K562 (cell line): ENCODE results near the gene MMP12. TPM values are rescaled to one million over a fixed set of nuclear protein-coding genes. Genes with fewer than 3 reads are reported as not detected.

ENCODE experiments used
- ATAC-seq: fragments of 200-7000 bp; cut with Tn5 transposase; 3 replicates; pipeline ENCODE4 v1.9.1; 2020; ENCODE audit warnings: moderate library complexity
- BruUV-seq: library from RNA; stranded (reverse); fragments of 400-500 nt; replicated peaks from 2 replicates; lab custom pipeline; 2021; lab: Mats Ljungman, UMichigan
- CTCF ChIA-PET: fragments of 300-600 bp; formaldehyde crosslinking; extraction: SDS; loops from one replicate; lab custom pipeline; 2021; ENCODE audit warnings: low intra/inter-chr PET ratio; lab: Yijun Ruan, JAX
- POLR2A ChIA-PET: fragments of 300-600, 350-650 bp; sonication (Branson Sonifier 250); formaldehyde crosslinking; extraction: SDS; loops from one replicate; lab custom pipeline; 2021; ENCODE audit warnings: antibody characterized with exemption, inconsistent platforms; lab: Yijun Ruan, JAX
- DNase-seq, 4 experiments: peaks; one replicate each; pipeline versions ENCODE4 v3.0.0 to v3.0.0-alpha.2; 2011 to 2018; ENCODE audit warnings: low spot score in 3 of 4, mixed read lengths in 3 of 4; ENCODE audit errors: extremely low read depth in 1 of 4
- FAIRE-seq: peaks from 2 replicates; lab custom pipeline; 2011; peaks lifted over from hg19 to GRCh38; lab: Jason Lieb, UNC
- H2AFZ ChIP-seq: 2 replicates; pipeline ENCODE4 v1.6.0; 2011; ENCODE audit warnings: low read depth, low read length, control low read depth, inconsistent platforms
- H3K27ac ChIP-seq: fragments of 200-600 bp; 3 replicates; pipeline ENCODE4 v1.8.0; 2011; ENCODE audit warnings: low read depth, mild to moderate bottlenecking, control low read depth, inconsistent platforms, low read length, moderate library complexity, mixed read lengths; ENCODE audit errors: extremely low read depth
- H3K27me3 ChIP-seq, 2 experiments: fragments of 300-600 bp in 1 of 2; 2 replicates in 1 of 2; 3 replicates in 1 of 2; pipeline versions ENCODE4 v1.6.0 to v1.8.0; 2011; ENCODE audit warnings: inconsistent platforms in 2 of 2, low read length in 2 of 2, mild to moderate bottlenecking in 1 of 2, mixed read lengths in 1 of 2, moderate library complexity in 1 of 2; ENCODE audit not compliant: control insufficient read depth in 2 of 2, insufficient read depth in 2 of 2
- H3K36me3 ChIP-seq: fragments of 300-600 bp; 3 replicates; pipeline ENCODE4 v1.8.0; 2011; ENCODE audit warnings: mild to moderate bottlenecking, low read length, inconsistent platforms; ENCODE audit not compliant: control insufficient read depth, insufficient read depth
- H3K4me1 ChIP-seq, 2 experiments: fragments of 200-600 bp in 1 of 2; replicated peaks in 1 of 2; 2 replicates in 1 of 2; 3 replicates in 1 of 2; pipeline versions ENCODE4 v1.5.1 to v1.8.0; 2011; ENCODE audit warnings: inconsistent platforms in 2 of 2, low read length in 2 of 2, mild to moderate bottlenecking in 1 of 2, mixed read lengths in 1 of 2, moderate library complexity in 1 of 2; ENCODE audit not compliant: control insufficient read depth in 2 of 2, insufficient read depth in 2 of 2
- H3K4me2 ChIP-seq: 2 replicates; pipeline ENCODE4 v1.6.1; 2011; ENCODE audit warnings: low read length, control low read depth, inconsistent platforms, mixed read lengths; ENCODE audit not compliant: insufficient read depth
- H3K4me3 ChIP-seq: fragments of 200-600 bp; sonication (generic), shearing (Covaris generic); 2 replicates; pipeline ENCODE4 v1.5.1; 2016; ENCODE audit warnings: control low read depth, inconsistent platforms
- H3K79me2 ChIP-seq: fragments of 200-600 bp; 3 replicates; pipeline ENCODE4 v1.8.0; 2011; ENCODE audit warnings: low read length, inconsistent platforms; ENCODE audit not compliant: control insufficient read depth, insufficient read depth
- H3K9ac ChIP-seq, 2 experiments: 2 replicates each; pipeline versions ENCODE4 v1.6.0 to v1.6.1; 2011; ENCODE audit warnings: low read depth in 2 of 2, low read length in 2 of 2, control low read depth in 1 of 2, inconsistent platforms in 1 of 2, mild to moderate bottlenecking in 1 of 2, mixed read lengths in 1 of 2; ENCODE audit not compliant: insufficient read depth in 1 of 2
- H3K9me1 ChIP-seq: one replicate; pipeline ENCODE4 v1.6.0; 2011; ENCODE audit warnings: inconsistent platforms, mild to moderate bottlenecking, low read length, moderate library complexity; ENCODE audit not compliant: control insufficient read depth, insufficient read depth
- H3K9me3 ChIP-seq: replicated peaks from 2 replicates; pipeline ENCODE4 v1.5.1; 2011; ENCODE audit warnings: low read depth, low read length, inconsistent platforms; ENCODE audit not compliant: control insufficient read depth, insufficient read depth
- H4K20me1 ChIP-seq: replicated peaks from 2 replicates; pipeline ENCODE4 v1.6.1; 2011; ENCODE audit warnings: low read length, inconsistent platforms, mixed read lengths; ENCODE audit not compliant: control insufficient read depth, insufficient read depth
- ADNP ChIP-seq: fragments of 200-800 bp; sonication (Bioruptor generic); IDR thresholded peaks from 2 replicates; pipeline ENCODE4 v1.6.1; 2016; ENCODE audit warnings: missing genetic modification characterization, missing compliant biosample characterization
- IFI16 ChIP-seq: fragments of 250-450 bp; sonication (Bioruptor Pico); IDR thresholded peaks from 2 replicates; pipeline ENCODE4 v2.1.2; 2022; ENCODE audit warnings: mild to moderate bottlenecking, inconsistent platforms
- MCM2 ChIP-seq: fragments of 450-650 bp; IDR thresholded peaks from 2 replicates; pipeline ENCODE4 v1.6.1; 2017; ENCODE audit warnings: low read depth, mild to moderate bottlenecking
- NELFE ChIP-seq: IDR thresholded peaks from 2 replicates; pipeline ENCODE4 v1.6.1; 2011; ENCODE audit warnings: mild to moderate bottlenecking; ENCODE audit not compliant: insufficient read depth, insufficient read length
- PTTG1 ChIP-seq: fragments of 450-650 bp; IDR thresholded peaks from 2 replicates; pipeline ENCODE4 v1.6.1; 2016; ENCODE audit warnings: low read depth, mild to moderate bottlenecking, missing genetic modification characterization, missing compliant biosample characterization
- SP2 ChIP-seq: IDR thresholded peaks from 2 replicates; pipeline ENCODE4 v1.6.1; 2011; ENCODE audit warnings: mild to moderate bottlenecking, low read depth, low read length, moderate library complexity; ENCODE audit not compliant: poor library complexity, severe bottlenecking; ENCODE audit errors: extremely low read depth
- ZNF263 ChIP-seq: sonication (generic); formaldehyde crosslinking; IDR thresholded peaks from 2 replicates; pipeline ENCODE4 v1.8.0; 2022; ENCODE audit warnings: mild to moderate bottlenecking, missing genetic modification reagents, borderline replicate concordance
- ZNF445 ChIP-seq: fragments of 250-450 bp; sonication (Bioruptor Pico); IDR thresholded peaks from 2 replicates; pipeline ENCODE4 v1.4.0; 2020; ENCODE audit warnings: low read depth, mild to moderate bottlenecking, moderate library complexity
- WGBS: fragments of 100-300 bp; shearing (Covaris generic); methylation state at CpG from one replicate; pipeline ENCODE4 v1.1.6; 2016; ENCODE audit warnings: low coverage, mixed read lengths; ENCODE audit not compliant: insufficient coverage; ENCODE audit errors: missing lambda C conversion rate; 5-methylcytosine and 5-hydroxymethylcytosine counted together
- in situ Hi-C: fragments of 300-500 bp; cut with MboI; formaldehyde crosslinking; loops from 4 replicates; pipeline ENCODE4 v1.15.0; 2018; ENCODE audit warnings: inconsistent platforms, mixed read lengths
- intact Hi-C: fragments of 100-400 bp; cut with micrococcal nuclease; formaldehyde crosslinking; loops from 2 replicates; pipeline ENCODE4 v1.14.2; 2022
- polyA plus RNA-seq, 8 experiments: library from polyadenylated mRNA; depleted of rRNA in 4 of 8; stranded (reverse) in 5 of 8; unstranded in 3 of 8; fragments of >200 nt; fragmentation: Nextera tagmentation in 2 of 8; fragmentation: Illumina TruSeq in 1 of 8; extraction: Ambion mirVana in 2 of 8; extraction: Trizol in 1 of 8; gene quantifications; 2 replicates each; pipeline versions ENCODE4 v1.2.1 to v1.2.3, GENCODE V29; 2011 to 2014; ENCODE audit warnings: inconsistent platforms in 1 of 8, missing spikeins in 1 of 8
- total RNA-seq, 7 experiments: library from RNA; depleted of rRNA in 6 of 7; stranded (reverse); fragments of >200 nt in 6 of 7; fragmentation: Illumina TruSeq in 2 of 7; extraction: Trizol in 2 of 7; gene quantifications; 2 replicates each; pipeline versions ENCODE4 v1.2.1 to v1.2.3, GENCODE V29; 2011 to 2021; ENCODE audit warnings: low replicate concordance in 1 of 7
- TF ChIP-seq, protein P1 (sequence below): fragments of 450-650 bp; formaldehyde crosslinking; IDR thresholded peaks from 2 replicates; pipeline ENCODE4 v1.4.0; 2020; ENCODE audit warnings: mild to moderate bottlenecking, moderate library complexity
- TF ChIP-seq, protein P2 (sequence below): fragments of 200-800 bp; sonication (Bioruptor generic); IDR thresholded peaks from 2 replicates; pipeline ENCODE4 v1.6.1; 2017; ENCODE audit warnings: missing genetic modification characterization, missing compliant biosample characterization
- TF ChIP-seq, protein P3 (sequence below): conservative IDR thresholded peaks from 2 replicates; pipeline ENCODE4 v1.6.1; 2011; ENCODE audit warnings: low read depth, mild to moderate bottlenecking, low read length; ENCODE audit not compliant: control insufficient read depth

The MMP12 gene
- total and polyA plus RNA-seq, 9 of the 15 experiments (the other 6 are each of a cell fraction or from before 2014, with no cell fraction given), result not detected

DNA sequence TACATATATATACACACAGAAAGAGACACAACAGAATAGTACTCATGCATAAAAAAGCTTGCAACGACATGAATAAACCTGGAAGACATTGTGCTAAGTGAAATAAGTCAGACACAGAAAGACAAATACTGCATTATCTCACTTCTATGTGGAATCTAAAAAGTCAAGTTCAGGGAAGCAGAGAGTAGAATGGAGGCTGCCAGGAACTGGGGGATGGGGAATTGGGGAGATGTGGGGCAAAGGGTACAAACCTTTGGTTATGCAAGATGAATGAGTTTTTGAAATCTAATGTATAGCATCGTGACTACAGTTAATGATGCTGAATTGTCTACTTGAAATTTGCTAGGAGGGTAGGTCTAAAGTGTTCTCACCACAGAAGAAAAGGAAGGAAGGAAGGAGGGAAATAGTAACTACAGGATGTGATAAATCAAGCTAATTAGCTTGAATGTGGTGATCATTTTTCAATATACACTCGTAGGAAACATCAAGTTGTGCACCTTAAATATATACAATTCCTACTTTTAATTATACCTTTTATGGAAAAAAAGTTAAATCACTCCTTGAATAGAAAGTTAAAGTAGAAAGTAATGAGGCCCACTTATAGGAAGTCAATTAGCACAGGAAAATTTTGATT lies 46.9 kb upstream of the MMP12 start:
- Histone ChIP-seq H3K4me2 (no peak overlapping the region), H3K4me3 (no peak overlapping the region), H3K27ac (no peak overlapping the region), H3K9me3 (no peaks in the 10 kb centered on the region), H3K4me1 (no peaks in the 10 kb centered on the region), H3K79me2 (no peaks in the 10 kb centered on the region), H3K36me3 (no peaks in the 10 kb centered on the region), H4K20me1 (no peaks in the 10 kb centered on the region), H3K9me1 (no peaks in the 10 kb centered on the region), H3K27me3 (no peaks in the 10 kb centered on the region), H2AFZ (no peak overlapping the region), H3K9ac (no peak overlapping the region)
- ChIA-PET POLR2A (no interaction called here), CTCF (no interaction called here)
- FAIRE-seq, result no peak
- intact Hi-C loops, result no loop called here
- WGBS, result 0% methylated on average over 3 of the region's 3 CpGs
- in situ Hi-C loops, result no loop called here
- DNase-seq, result no peak
- no TSS peak for BruUV-seq
- no peak for ATAC-seq
- TF ChIP-seq SP2, result no peak
- TF ChIP-seq ZNF445, result no peak
- no peak for TF ChIP-seq ADNP
- no peak for TF ChIP-seq PTTG1 (tag)
- no peak for TF ChIP-seq ZNF263 (CRISPR knock-in tag)
- TF ChIP-seq, protein P1, sequence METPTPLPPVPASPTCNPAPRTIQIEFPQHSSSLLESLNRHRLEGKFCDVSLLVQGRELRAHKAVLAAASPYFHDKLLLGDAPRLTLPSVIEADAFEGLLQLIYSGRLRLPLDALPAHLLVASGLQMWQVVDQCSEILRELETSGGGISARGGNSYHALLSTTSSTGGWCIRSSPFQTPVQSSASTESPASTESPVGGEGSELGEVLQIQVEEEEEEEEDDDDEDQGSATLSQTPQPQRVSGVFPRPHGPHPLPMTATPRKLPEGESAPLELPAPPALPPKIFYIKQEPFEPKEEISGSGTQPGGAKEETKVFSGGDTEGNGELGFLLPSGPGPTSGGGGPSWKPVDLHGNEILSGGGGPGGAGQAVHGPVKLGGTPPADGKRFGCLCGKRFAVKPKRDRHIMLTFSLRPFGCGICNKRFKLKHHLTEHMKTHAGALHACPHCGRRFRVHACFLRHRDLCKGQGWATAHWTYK (CRISPR knock-in tag), result no peak
- no peak for TF ChIP-seq NELFE
- TF ChIP-seq MCM2, result no peak
- no peak for TF ChIP-seq IFI16 (CRISPR knock-in tag)
- TF ChIP-seq, protein P2, sequence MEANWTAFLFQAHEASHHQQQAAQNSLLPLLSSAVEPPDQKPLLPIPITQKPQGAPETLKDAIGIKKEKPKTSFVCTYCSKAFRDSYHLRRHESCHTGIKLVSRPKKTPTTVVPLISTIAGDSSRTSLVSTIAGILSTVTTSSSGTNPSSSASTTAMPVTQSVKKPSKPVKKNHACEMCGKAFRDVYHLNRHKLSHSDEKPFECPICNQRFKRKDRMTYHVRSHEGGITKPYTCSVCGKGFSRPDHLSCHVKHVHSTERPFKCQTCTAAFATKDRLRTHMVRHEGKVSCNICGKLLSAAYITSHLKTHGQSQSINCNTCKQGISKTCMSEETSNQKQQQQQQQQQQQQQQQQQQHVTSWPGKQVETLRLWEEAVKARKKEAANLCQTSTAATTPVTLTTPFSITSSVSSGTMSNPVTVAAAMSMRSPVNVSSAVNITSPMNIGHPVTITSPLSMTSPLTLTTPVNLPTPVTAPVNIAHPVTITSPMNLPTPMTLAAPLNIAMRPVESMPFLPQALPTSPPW (CRISPR knock-in tag), result no peak
- TF ChIP-seq, protein P3, sequence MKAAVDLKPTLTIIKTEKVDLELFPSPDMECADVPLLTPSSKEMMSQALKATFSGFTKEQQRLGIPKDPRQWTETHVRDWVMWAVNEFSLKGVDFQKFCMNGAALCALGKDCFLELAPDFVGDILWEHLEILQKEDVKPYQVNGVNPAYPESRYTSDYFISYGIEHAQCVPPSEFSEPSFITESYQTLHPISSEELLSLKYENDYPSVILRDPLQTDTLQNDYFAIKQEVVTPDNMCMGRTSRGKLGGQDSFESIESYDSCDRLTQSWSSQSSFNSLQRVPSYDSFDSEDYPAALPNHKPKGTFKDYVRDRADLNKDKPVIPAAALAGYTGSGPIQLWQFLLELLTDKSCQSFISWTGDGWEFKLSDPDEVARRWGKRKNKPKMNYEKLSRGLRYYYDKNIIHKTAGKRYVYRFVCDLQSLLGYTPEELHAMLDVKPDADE, result no peak
